SK-N-SH (cell line): Measurements from ENCODE around the gene RABGAP1L.

Experiments
- FOXM1 ChIP-seq: IDR thresholded peaks from 2 replicates; pipeline ENCODE4 v1.4.0; 2012; ENCODE audit warnings: low read depth, mild to moderate bottlenecking
- JUND ChIP-seq: IDR thresholded peaks from 2 replicates; pipeline ENCODE4 v1.4.0; 2012
- RAD21 ChIP-seq: IDR thresholded peaks from 2 replicates; pipeline ENCODE4 v1.6.1; 2012; ENCODE audit warnings: mild to moderate bottlenecking, low read length
- RFX5 ChIP-seq: IDR thresholded peaks from 2 replicates; pipeline ENCODE4 v1.6.1; 2012; ENCODE audit warnings: mild to moderate bottlenecking, improper control_type of control experiment, low read length
- RXRA ChIP-seq: IDR thresholded peaks from 2 replicates; pipeline ENCODE4 v1.4.0; 2012; ENCODE audit warnings: low read depth, mild to moderate bottlenecking, borderline replicate concordance
- YY1 ChIP-seq: IDR thresholded peaks from 2 replicates; pipeline ENCODE4 v1.4.0; 2012; ENCODE audit warnings: low read depth, mild to moderate bottlenecking
- TF ChIP-seq, protein P1 (sequence below): fragments of 150-350 bp; IDR thresholded peaks from 2 replicates; pipeline ENCODE4 v1.6.1; 2017; ENCODE audit warnings: antibody characterized with exemption, low read length, low read depth, borderline replicate concordance
- TF ChIP-seq, protein P2 (sequence below): fragments of 150-350 bp; IDR thresholded peaks from 2 replicates; pipeline ENCODE4 v1.6.1; 2016; ENCODE audit warnings: mild to moderate bottlenecking, low read depth, low read length
- TF ChIP-seq, protein P3 (sequence below): fragments of 200-600 bp; sonication (generic); IDR thresholded peaks from 2 replicates; pipeline ENCODE4 v1.6.1; 2017; ENCODE audit warnings: antibody characterized with exemption, mild to moderate bottlenecking, moderate library complexity

DNA sequence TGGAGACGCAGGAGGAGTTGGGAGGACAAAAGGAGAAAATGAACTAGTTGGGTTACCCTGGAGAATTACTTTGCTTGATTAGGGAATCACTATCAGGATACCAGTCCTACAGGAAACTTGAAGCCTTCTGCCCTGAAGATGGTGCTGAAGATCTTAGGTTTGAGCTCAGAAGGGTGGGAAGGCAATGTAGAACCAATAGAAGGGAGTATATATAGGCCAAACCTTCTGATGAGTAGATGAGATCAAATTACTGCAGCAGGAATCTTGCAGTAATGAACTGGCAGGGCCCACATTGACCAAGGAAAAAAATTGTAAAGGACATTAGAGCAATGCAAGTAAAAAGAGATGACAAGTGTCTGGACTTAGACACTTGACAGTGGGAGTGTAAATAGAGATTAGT lies 724.1 kb downstream of the RABGAP1L start:
- TF ChIP-seq YY1 (no peak), JUND (no peak), RXRA (no peak), RAD21 (peak; percentile 38), FOXM1 (no peak), RFX5 (no peak)
- TF ChIP-seq, protein P1, sequence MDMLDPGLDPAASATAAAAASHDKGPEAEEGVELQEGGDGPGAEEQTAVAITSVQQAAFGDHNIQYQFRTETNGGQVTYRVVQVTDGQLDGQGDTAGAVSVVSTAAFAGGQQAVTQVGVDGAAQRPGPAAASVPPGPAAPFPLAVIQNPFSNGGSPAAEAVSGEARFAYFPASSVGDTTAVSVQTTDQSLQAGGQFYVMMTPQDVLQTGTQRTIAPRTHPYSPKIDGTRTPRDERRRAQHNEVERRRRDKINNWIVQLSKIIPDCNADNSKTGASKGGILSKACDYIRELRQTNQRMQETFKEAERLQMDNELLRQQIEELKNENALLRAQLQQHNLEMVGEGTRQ = no peak
- TF ChIP-seq, protein P2, sequence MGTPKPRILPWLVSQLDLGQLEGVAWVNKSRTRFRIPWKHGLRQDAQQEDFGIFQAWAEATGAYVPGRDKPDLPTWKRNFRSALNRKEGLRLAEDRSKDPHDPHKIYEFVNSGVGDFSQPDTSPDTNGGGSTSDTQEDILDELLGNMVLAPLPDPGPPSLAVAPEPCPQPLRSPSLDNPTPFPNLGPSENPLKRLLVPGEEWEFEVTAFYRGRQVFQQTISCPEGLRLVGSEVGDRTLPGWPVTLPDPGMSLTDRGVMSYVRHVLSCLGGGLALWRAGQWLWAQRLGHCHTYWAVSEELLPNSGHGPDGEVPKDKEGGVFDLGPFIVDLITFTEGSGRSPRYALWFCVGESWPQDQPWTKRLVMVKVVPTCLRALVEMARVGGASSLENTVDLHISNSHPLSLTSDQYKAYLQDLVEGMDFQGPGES = no peak
- TF ChIP-seq, protein P3, sequence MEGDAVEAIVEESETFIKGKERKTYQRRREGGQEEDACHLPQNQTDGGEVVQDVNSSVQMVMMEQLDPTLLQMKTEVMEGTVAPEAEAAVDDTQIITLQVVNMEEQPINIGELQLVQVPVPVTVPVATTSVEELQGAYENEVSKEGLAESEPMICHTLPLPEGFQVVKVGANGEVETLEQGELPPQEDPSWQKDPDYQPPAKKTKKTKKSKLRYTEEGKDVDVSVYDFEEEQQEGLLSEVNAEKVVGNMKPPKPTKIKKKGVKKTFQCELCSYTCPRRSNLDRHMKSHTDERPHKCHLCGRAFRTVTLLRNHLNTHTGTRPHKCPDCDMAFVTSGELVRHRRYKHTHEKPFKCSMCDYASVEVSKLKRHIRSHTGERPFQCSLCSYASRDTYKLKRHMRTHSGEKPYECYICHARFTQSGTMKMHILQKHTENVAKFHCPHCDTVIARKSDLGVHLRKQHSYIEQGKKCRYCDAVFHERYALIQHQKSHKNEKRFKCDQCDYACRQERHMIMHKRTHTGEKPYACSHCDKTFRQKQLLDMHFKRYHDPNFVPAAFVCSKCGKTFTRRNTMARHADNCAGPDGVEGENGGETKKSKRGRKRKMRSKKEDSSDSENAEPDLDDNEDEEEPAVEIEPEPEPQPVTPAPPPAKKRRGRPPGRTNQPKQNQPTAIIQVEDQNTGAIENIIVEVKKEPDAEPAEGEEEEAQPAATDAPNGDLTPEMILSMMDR = 0 out of 2 replicates have a peak, but pooled peaks have one; percentile 13
